ENCODE results near the gene USP12.

USP12 gene

DNA sequence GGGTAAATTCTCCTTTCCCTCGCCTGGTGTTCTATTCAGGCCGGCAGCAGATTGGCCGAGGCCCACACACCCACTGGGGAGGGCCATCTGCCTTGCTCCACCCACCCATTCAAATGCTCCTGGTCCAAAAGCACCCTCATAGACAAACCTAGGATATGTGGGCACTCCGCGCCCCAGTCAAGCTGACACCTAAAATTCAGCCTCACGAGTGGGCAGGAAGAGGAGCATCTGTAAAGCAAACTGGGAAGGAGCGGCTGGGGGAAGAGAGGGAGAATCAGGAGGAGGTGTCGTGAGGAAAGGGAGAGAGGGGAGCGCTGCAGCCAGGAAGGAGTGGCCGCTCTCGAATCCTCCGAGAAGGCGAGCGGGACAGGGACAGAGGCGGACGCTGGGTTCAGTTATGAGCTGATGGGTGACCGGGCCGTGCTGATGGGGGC is 136.9 kb downstream of the USP12 start:
- Histone ChIP-seq H3K4me1 (ENCODE audit: control insufficient read depth, insufficient read depth, low read length) (no peaks in the 10 kb centered on the region), H3K4me3 (ENCODE audit: low read length) (no peak overlapping the region), H3K36me3 (ENCODE audit: control insufficient read depth, insufficient read depth, low read length) (no peaks in the 10 kb centered on the region), H3K9me3 (ENCODE audit: control insufficient read depth, low read length) (no peaks in the 10 kb centered on the region), H3K27me3 (ENCODE audit: control insufficient read depth, insufficient read depth, low read length) (peaks cover 6% of the 10 kb centered on the region), H3K9ac (ENCODE audit: low read length) (no peak overlapping the region)

DNA sequence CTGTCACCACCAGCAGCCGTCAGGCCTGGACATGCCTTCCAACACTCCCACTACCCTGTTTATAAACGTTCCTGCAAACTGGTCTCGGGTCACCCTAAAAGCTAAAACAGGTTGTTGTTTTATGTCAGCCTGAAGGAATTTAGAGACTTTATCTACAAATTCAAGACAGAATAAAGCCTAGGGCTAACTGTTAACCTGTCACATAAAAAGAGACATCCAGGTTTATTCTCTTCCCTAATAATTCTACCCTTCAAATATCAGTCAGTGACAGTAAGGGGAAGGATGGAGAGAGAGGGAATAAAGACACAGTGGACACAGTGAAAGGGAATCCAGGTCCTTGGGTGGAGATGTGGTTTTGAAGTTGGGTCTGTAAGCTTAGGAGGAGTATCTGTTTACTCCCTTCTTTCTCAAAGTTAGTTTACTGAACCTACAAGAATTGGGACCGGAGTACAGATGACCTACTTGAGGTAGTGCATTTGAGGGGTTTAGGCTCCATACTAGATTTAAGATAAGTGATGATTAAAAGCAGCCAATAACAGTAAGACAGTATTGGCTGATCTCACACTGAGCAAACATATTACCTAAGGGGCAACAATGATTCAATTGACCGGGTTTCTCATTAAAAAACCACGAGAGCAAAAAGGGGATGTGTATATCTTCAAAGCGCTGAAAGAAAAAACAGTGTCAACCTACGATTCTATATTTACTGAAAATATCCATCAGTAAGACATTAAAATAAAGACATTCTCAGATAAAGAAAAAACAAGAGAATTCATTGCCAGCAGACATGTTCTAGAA is 142.7 kb downstream of the USP12 start:
- no peaks in the 10 kb centered on the region for H3K36me3 ChIP-seq (ENCODE audit: control insufficient read depth, insufficient read depth, low read length)
- no peak overlapping the region for H3K9ac ChIP-seq (ENCODE audit: low read length)
- no peaks in the 10 kb centered on the region for H3K4me1 ChIP-seq (ENCODE audit: control insufficient read depth, insufficient read depth, low read length)
- no peak overlapping the region for H3K4me3 ChIP-seq (ENCODE audit: low read length)
- H3K27me3 ChIP-seq (ENCODE audit: control insufficient read depth, insufficient read depth, low read length): peaks cover 9% of the 10 kb centered on the region
- no peaks in the 10 kb centered on the region for H3K9me3 ChIP-seq (ENCODE audit: control insufficient read depth, low read length)

DNA sequence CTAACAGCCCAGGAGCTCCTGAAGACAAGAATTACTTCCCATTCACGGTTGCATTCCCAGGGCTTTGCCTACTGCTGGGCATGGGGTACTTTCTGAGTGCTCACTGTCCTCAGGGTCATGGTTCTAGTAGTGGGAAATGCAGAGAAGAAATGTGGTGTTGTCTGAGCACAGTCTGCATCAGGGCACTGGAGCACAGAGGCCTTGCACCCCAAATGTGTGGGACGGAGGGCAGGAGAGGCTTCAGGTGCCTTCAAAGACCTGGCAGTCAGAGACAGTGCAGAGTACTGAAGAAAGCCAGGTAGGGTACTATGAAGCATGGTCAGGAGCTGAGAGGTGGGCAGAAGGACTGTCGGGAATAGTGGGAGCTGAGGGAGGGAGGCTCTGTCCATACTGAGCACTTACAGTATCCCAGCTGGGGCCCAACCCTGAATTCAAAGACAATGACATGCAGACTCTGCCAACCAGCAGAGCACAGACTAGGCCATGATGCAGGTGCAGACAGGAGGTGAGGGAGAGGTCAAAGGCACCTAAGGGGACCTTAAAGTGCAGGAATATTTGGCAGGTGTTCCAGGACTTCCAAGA is 144.4 kb downstream of the USP12 start:
- H3K27me3 ChIP-seq (ENCODE audit: control insufficient read depth, insufficient read depth, low read length): peaks cover 9% of the 10 kb centered on the region
- no peak overlapping the region for H3K4me3 ChIP-seq (ENCODE audit: low read length)
- H3K9me3 ChIP-seq (ENCODE audit: control insufficient read depth, low read length): no peaks in the 10 kb centered on the region
- no peaks in the 10 kb centered on the region for H3K36me3 ChIP-seq (ENCODE audit: control insufficient read depth, insufficient read depth, low read length)
- H3K9ac ChIP-seq (ENCODE audit: low read length): no peak overlapping the region
- peaks cover 7% of the 10 kb centered on the region for H3K4me1 ChIP-seq (ENCODE audit: control insufficient read depth, insufficient read depth, low read length)

DNA sequence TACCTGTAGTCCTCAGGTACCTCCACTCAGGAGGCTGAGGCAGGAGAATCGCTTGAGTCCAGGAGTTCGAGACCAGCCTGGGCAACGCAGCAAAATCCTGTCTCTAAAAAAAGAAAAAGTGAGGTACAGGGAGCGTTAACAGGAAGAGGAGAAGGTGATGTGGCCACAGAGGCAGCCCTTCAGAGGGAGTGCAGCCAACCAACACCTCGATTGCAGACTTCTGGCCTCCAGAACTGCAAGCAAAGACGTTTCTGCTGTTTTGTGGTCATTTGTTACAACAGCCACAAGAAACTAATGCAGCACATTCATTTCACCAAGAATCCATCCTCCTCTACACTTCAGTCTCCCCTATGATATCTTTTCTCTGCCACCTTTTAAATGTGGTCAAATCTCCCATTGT is 145.2 kb downstream of the USP12 start:
- Histone ChIP-seq H3K27me3 (ENCODE audit: control insufficient read depth, insufficient read depth, low read length) (peaks cover 9% of the 10 kb centered on the region), H3K9me3 (ENCODE audit: control insufficient read depth, low read length) (no peaks in the 10 kb centered on the region), H3K36me3 (ENCODE audit: control insufficient read depth, insufficient read depth, low read length) (no peaks in the 10 kb centered on the region), H3K4me3 (ENCODE audit: low read length) (no peak overlapping the region), H3K9ac (ENCODE audit: low read length) (no peak overlapping the region), H3K4me1 (ENCODE audit: control insufficient read depth, insufficient read depth, low read length) (peaks cover 8% of the 10 kb centered on the region)

DNA sequence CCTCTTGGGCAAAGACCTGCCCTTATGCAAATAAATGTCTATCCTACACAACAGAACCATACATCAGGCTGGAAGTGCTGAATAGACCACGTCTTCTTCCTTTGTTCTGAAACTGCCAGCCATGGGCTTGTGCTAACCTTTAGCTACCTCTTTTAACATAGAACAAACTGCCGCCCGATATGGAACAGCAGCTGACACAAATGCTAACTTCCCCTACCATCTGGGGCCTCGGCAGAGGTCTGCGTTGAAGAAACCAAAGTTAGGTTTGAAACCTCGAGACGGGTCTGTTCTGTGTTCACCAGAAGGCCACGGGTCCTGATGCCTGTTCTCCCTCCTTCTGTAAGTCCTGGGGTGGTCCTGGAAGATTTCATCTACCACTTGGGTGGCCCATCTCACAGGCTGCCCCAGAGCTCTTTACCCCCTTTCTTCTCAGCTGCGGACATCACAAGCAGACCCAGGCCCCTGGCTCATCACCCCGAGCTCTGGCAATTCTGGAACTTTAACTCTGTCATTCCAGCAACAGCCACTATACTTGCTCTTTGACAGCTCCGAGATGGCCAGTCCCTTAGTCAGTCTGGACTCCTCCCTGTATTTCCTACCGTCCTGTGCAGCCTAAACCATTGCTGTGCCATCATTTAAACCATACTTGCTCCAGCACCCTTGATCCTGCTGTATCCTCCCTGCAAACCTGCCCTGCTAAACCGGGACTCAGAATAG is 146.7 kb downstream of the USP12 start:
- Histone ChIP-seq H3K9me3 (ENCODE audit: control insufficient read depth, low read length) (no peaks in the 10 kb centered on the region), H3K9ac (ENCODE audit: low read length) (no peak overlapping the region), H3K4me3 (ENCODE audit: low read length) (no peak overlapping the region), H3K4me1 (ENCODE audit: control insufficient read depth, insufficient read depth, low read length) (peaks cover 8% of the 10 kb centered on the region), H3K36me3 (ENCODE audit: control insufficient read depth, insufficient read depth, low read length) (no peaks in the 10 kb centered on the region), H3K27me3 (ENCODE audit: control insufficient read depth, insufficient read depth, low read length) (peaks cover 9% of the 10 kb centered on the region)

DNA sequence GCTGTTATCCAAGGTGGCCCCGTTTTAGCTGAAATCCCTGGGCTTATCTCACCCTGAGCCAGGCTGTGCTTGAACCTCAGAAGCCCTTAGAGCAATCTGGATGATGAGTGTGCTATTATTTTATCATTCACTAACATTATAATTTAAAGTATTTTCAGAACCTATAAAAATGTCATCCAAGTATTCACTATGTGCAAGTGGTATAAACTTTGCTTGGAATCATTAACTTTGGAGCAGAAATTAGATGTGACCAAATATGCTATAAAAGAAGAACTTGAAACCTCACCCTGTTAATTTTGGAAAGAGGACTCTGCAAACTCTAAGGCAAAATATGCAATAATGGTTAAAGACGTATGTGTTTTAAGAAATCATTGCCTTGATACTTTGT is 147.5 kb downstream of the USP12 start:
- H3K4me1 ChIP-seq (ENCODE audit: control insufficient read depth, insufficient read depth, low read length): peaks cover 8% of the 10 kb centered on the region
- peaks cover 4% of the 10 kb centered on the region for H3K27me3 ChIP-seq (ENCODE audit: control insufficient read depth, insufficient read depth, low read length)
- H3K9ac ChIP-seq (ENCODE audit: low read length): no peak overlapping the region
- no peaks in the 10 kb centered on the region for H3K36me3 ChIP-seq (ENCODE audit: control insufficient read depth, insufficient read depth, low read length)
- H3K4me3 ChIP-seq (ENCODE audit: low read length): no peak overlapping the region
- H3K9me3 ChIP-seq (ENCODE audit: control insufficient read depth, low read length): no peaks in the 10 kb centered on the region

DNA sequence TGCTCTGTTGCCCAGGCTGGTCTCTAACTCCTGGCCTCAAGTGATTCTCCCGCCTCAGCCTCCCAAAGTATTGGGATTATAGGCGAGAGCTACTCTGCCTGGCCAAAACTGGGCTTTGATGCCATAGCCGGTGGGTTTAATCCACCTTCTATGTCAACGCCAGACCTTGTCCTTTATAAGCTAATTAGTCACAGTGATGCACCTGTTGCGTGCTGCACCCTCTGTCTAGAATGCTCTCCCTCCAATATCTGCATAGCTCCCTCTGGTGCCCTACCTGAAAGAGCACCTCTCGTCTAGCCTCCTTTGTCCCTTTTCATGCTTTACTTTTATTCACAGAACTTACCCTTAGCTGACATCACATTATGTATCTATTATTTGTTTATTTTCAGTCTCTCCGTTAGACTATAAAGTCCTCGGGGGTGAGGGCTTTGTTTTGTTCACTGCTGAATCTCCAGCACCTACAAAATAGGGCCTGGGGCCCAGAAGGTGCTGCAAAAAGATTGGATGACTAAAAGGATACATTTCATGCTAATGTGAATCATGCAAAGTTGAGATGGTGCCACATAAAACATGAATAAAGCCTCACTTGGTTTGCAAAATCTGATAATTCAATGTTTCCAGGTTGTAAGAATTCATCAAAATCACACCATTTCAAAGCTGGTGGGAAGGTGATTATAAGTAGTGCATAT is 148.1 kb downstream of the USP12 start:
- Histone ChIP-seq H3K9ac (ENCODE audit: low read length) (no peak overlapping the region), H3K27me3 (ENCODE audit: control insufficient read depth, insufficient read depth, low read length) (peaks cover 4% of the 10 kb centered on the region), H3K36me3 (ENCODE audit: control insufficient read depth, insufficient read depth, low read length) (no peaks in the 10 kb centered on the region), H3K4me1 (ENCODE audit: control insufficient read depth, insufficient read depth, low read length) (peaks cover 10% of the 10 kb centered on the region), H3K4me3 (ENCODE audit: low read length) (no peak overlapping the region), H3K9me3 (ENCODE audit: control insufficient read depth, low read length) (no peaks in the 10 kb centered on the region)

DNA sequence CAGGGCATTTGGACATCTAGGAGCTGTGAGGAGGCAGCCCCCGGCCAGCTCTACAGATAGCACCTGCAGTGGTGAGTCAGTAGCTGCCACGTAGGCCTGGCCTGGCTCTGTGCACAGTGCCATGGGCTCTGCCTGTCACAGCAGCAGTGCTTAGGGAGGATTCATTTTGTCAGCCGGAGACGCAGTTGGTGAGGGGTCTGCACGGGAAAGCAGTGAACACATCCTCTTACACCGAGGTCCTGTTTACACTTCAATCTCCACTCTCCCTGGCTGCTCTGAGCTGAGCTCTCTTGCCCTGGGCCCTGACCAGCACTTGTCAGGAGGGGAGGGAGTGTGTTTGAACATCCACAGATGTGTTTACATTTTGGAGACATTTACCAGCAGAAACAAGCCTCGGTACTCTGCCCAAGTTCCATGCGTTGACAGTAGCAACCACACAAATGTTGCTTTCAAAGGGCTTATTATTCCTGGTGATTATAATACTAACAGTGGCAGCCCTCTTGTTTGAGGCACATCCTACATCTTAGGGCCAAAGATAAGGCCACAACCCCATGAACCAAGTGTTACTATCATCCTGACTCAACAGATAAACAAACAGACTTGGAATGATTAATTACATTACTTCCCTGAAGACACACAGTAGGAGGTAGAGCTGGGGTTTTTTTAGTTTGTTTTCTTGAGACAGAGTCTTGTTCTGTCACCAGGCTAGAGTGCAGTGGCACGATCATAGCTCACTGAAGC is 148.9 kb downstream of the USP12 start:
- Histone ChIP-seq H3K27me3 (ENCODE audit: control insufficient read depth, insufficient read depth, low read length) (peaks cover 4% of the 10 kb centered on the region), H3K9me3 (ENCODE audit: control insufficient read depth, low read length) (no peaks in the 10 kb centered on the region), H3K4me1 (ENCODE audit: control insufficient read depth, insufficient read depth, low read length) (peaks cover 13% of the 10 kb centered on the region), H3K9ac (ENCODE audit: low read length) (no peak overlapping the region), H3K36me3 (ENCODE audit: control insufficient read depth, insufficient read depth, low read length) (no peaks in the 10 kb centered on the region), H3K4me3 (ENCODE audit: low read length) (no peak overlapping the region)

DNA sequence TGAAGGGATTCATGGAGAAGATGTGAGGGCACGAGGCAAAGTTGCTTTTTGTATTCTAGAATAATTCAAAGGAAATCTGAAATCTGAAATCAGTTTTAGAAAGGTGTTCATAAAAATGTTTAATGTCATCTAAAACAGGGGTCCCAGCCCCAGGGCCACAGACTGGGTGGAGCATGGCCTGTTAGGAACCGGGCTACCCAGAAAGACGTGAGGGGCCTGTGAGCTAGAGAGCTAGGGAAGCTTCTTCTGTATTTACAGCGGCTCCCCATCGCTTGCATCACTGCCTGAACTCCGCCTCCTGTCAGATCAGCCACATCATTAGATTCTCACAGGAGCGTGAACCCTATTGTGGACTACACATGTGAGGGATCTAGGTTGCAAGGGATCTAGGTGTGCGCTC is 151.2 kb downstream of the USP12 start:
- H3K27me3 ChIP-seq (ENCODE audit: control insufficient read depth, insufficient read depth, low read length): peaks cover 4% of the 10 kb centered on the region

DNA sequence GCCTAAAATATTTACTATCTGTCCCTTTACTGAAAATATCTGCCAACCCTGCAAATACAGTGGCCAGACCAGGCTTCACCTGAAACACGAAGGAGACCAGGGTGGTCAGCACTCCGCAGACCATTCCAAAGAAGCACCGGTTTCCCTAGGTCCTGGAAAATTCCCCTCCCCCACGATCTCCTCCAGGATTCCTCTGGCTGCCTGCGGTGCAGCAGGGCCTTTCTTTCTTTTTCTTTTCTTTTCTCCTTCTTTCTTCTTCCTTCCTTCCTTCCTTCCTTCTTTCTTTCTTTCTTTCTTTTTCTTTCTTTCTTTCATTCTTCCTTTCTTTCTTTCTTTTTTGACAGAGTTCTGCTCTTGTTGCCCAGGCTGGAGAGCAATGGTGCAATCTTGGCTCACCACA is 152.7 kb downstream of the USP12 start:
- Histone ChIP-seq H3K9ac (ENCODE audit: low read length) (no peak overlapping the region), H3K27me3 (ENCODE audit: control insufficient read depth, insufficient read depth, low read length) (no peaks in the 10 kb centered on the region), H3K4me1 (ENCODE audit: control insufficient read depth, insufficient read depth, low read length) (peaks cover 13% of the 10 kb centered on the region), H3K4me3 (ENCODE audit: low read length) (no peak overlapping the region), H3K36me3 (ENCODE audit: control insufficient read depth, insufficient read depth, low read length) (no peaks in the 10 kb centered on the region), H3K9me3 (ENCODE audit: control insufficient read depth, low read length) (no peaks in the 10 kb centered on the region)

More for the DNA sequence above, 151.2 kb downstream of the USP12 start:
- H3K36me3 ChIP-seq (ENCODE audit: control insufficient read depth, insufficient read depth, low read length): no peaks in the 10 kb centered on the region
- H3K4me1 ChIP-seq (ENCODE audit: control insufficient read depth, insufficient read depth, low read length): peaks cover 13% of the 10 kb centered on the region
- H3K9ac ChIP-seq (ENCODE audit: low read length): no peak overlapping the region
- H3K4me3 ChIP-seq (ENCODE audit: low read length): no peak overlapping the region
- no peaks in the 10 kb centered on the region for H3K9me3 ChIP-seq (ENCODE audit: control insufficient read depth, low read length)

DNA sequence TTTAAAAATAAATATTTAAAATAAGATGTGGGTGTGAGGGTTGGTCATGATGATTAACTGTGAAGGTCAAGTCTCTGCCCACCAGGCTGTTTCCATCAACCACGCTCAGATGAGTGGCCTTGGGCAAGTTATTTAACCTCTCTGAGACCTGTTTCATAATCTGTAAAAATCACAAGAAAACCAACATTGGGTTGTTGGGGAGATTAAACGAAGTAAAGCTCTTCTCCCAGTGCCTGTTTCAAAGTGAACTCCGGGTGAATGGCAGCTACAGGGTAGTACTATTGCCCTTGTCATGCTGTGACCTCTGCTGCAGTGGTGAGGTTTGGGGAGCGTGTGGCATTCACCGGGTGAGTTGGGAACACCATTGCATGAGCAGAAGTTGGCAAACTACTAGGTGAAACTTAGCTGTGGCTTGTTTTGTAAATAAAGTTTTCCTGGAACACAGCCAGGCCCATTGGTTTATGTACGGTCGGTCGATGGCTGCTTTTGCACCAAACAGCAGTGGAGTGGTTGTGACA is 153.2 kb downstream of the USP12 start:
- Histone ChIP-seq H3K9me3 (ENCODE audit: control insufficient read depth, low read length) (no peaks in the 10 kb centered on the region), H3K4me1 (ENCODE audit: control insufficient read depth, insufficient read depth, low read length) (peaks cover 13% of the 10 kb centered on the region), H3K36me3 (ENCODE audit: control insufficient read depth, insufficient read depth, low read length) (no peaks in the 10 kb centered on the region), H3K27me3 (ENCODE audit: control insufficient read depth, insufficient read depth, low read length) (no peaks in the 10 kb centered on the region), H3K9ac (ENCODE audit: low read length) (no peak overlapping the region), H3K4me3 (ENCODE audit: low read length) (no peak overlapping the region)

All from mucosa of stomach (tissue), 1 donor.